Kidney epithelial cell (primary cell): ENCODE data around the gene CCDC112. TPM values are rescaled to one million over a fixed set of nuclear protein-coding genes. Genes with fewer than 3 reads are reported as not detected.

Source experiments
- DNase-seq: peaks from one replicate; pipeline ENCODE4 v3.0.0-alpha.2; 2010; ENCODE audit warnings: low read depth
- H3K27me3 ChIP-seq: 2 replicates; pipeline ENCODE4 v1.6.0; 2011; ENCODE audit warnings: low read length; ENCODE audit not compliant: control insufficient read depth, insufficient read depth
- H3K36me3 ChIP-seq: 2 replicates; pipeline ENCODE4 v1.5.1; 2011; ENCODE audit warnings: low read length; ENCODE audit not compliant: control insufficient read depth, insufficient read depth
- H3K4me3 ChIP-seq: 2 replicates; pipeline ENCODE4 v1.5.1; 2011; ENCODE audit warnings: low read depth, mild to moderate bottlenecking, control low read depth, low read length
- total RNA-seq: library from RNA; depleted of rRNA; stranded (reverse); fragments of >200 nt; gene quantifications from 2 replicates; pipeline ENCODE4 v1.2.3, GENCODE V29; 2015
- TF ChIP-seq, protein P1 (sequence below): IDR thresholded peaks from 2 replicates; pipeline ENCODE4 v1.5.1; 2011; ENCODE audit warnings: mild to moderate bottlenecking, moderate library complexity, low read length, control low read depth, inconsistent platforms; ENCODE audit not compliant: insufficient read depth, poor library complexity, severe bottlenecking

The CCDC112 gene
- total RNA-seq, 1 donor from 2014 or later = 22.2 TPM

GRCh38 chr5:115265220-115265619, 31.2 kb downstream of the CCDC112 start:
- TF ChIP-seq, protein P1, sequence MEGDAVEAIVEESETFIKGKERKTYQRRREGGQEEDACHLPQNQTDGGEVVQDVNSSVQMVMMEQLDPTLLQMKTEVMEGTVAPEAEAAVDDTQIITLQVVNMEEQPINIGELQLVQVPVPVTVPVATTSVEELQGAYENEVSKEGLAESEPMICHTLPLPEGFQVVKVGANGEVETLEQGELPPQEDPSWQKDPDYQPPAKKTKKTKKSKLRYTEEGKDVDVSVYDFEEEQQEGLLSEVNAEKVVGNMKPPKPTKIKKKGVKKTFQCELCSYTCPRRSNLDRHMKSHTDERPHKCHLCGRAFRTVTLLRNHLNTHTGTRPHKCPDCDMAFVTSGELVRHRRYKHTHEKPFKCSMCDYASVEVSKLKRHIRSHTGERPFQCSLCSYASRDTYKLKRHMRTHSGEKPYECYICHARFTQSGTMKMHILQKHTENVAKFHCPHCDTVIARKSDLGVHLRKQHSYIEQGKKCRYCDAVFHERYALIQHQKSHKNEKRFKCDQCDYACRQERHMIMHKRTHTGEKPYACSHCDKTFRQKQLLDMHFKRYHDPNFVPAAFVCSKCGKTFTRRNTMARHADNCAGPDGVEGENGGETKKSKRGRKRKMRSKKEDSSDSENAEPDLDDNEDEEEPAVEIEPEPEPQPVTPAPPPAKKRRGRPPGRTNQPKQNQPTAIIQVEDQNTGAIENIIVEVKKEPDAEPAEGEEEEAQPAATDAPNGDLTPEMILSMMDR = no peak
- no peaks in the 10 kb centered on the region for H3K27me3 ChIP-seq
- H3K4me3 ChIP-seq = no peak overlapping the region
- no peak for DNase-seq
- no peaks in the 10 kb centered on the region for H3K36me3 ChIP-seq

DNA sequence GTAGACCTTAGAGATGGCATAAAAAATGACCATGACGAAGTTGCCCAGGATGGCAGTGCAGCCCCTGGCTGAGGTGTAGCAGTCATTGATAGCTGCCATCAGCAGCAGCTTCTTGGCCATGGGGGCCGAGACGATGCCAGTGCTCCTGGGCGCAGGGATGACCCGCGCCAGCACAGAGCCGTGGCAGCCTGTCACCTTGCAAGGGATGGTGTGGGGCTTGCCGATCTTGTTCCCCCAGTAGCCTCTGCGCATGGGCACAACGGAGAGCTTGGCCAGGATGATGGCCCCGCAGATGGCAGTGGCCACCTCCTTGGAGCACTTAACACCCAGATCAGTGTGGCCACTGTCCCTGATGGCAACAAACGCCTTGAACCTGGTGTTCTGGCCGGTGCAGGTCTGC, 31.7 kb downstream of the CCDC112 start:
- TF ChIP-seq, protein P1 = no peak

DNA sequence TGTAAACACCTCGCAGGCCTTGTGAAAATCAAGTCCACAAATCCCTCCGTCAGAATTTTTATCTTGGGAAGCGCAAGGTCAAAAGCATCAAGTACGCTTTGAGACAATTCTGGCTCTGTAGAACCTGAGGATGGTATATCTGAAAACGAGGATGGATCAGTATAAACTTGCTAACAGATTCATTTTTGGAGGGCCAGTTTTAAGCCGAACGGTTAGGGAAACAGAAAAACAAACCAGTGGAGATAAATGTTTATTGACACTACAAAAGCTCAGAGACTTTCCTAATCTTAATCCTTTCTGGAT, 33.4 kb downstream of the CCDC112 start:
- TF ChIP-seq, protein P1 = no peak
- H3K4me3 ChIP-seq = peak overlapping the region; percentile 72
- H3K36me3 ChIP-seq = no peaks in the 10 kb centered on the region
- DNase-seq = no peak
- no peaks in the 10 kb centered on the region for H3K27me3 ChIP-seq

More for the DNA sequence above, 31.7 kb downstream of the CCDC112 start:
- Histone ChIP-seq H3K36me3 (no peaks in the 10 kb centered on the region), H3K4me3 (no peak overlapping the region), H3K27me3 (no peaks in the 10 kb centered on the region)
- DNase-seq = no peak

DNA sequence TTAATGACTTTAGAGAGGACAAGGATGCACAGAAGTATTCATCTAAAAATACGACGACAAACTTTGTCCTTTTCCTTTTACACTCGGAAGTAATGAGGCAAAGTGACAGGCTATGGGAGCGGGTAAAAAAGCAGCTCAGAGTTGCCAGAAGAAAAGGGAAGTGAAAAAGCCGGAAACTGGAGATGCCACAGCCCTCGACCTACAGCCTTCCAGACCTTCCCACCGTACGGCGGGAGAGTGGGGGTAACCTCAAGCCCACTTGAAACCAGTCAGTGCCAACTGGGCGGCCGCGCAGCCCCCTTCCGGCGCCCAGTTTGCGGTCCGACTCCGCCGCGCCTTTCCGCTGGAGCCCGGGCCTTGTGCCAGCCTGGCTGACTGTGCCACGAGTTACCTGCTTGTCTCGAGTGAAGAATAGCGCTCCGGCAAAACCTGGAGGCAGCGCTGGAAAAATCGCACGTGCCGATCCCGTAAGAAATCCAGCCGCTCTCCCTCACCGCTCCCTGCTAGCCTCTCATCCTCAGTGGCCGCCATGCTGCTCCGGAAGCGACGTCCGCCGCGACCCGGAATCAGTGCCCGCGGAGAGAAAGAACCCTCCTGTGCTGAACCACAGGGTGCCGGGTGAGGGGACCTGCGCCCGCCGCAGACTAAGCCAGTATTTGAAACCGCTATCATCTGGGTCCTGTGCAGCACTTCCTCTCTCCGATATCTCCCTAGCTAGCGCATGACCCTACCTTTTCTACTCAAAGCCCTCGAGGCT, 34.0 kb downstream of the CCDC112 start, which contains the start of gene PGGT1B:
Gene PGGT1B (minus strand): TSS at position 557 of the 757 bp plus-strand sequence. CDS start 26 bp downstream, at position 531.
- no peaks in the 10 kb centered on the region for H3K27me3 ChIP-seq

GRCh38 chr5:115262011-115262320, 34.5 kb downstream of the CCDC112 start:
- DNase-seq = no peak
- Histone ChIP-seq H3K4me3 (peak overlapping the region; percentile 72), H3K27me3 (no peaks in the 10 kb centered on the region), H3K36me3 (no peaks in the 10 kb centered on the region)
- TF ChIP-seq, protein P1 = no peak

More for the DNA sequence above, 34.0 kb downstream of the CCDC112 start, which contains the start of gene PGGT1B:
- DNase-seq = no peak
- Histone ChIP-seq H3K36me3 (no peaks in the 10 kb centered on the region), H3K4me3 (peak within 1 kb of the TSS; percentile 72)
- TF ChIP-seq, protein P1 = no peak

DNA sequence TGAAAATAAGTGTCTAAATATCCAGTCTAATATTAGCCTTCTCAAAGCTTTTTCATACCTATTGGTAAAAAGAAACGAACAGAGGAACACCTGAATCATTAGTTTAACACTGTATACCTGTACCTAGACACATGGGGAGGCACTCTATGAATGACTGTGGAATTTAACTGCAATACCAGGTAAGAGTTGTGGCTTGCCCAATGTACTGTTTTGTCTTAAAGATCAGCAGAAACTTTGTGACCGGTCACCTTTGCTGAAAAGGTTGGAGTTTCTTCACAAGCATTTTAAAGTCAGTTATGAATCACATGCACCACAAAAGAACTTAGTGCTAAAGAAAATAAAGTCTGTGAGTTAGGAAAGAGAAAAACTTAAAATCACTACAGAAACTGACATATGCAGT, 36.2 kb downstream of the CCDC112 start:
- Histone ChIP-seq H3K27me3 (no peaks in the 10 kb centered on the region), H3K36me3 (no peaks in the 10 kb centered on the region), H3K4me3 (no peak overlapping the region)
- TF ChIP-seq, protein P1 = no peak
- DNase-seq = no peak
